HEK293T (cell line): ENCODE measurements around the gene IL4R.

Source experiments
- SUZ12 ChIP-seq: fragments of 450-650 bp; IDR thresholded peaks from 2 replicates; pipeline ENCODE4 v1.6.1; 2016; ENCODE audit warnings: mild to moderate bottlenecking
- TF ChIP-seq, protein P1 (sequence below): fragments of 450-650 bp; IDR thresholded peaks from 2 replicates; pipeline ENCODE4 v1.6.1; 2016

GRCh38 chr16:27305839-27306442 lies 7.8 kb upstream of the IL4R start:
- no peak for TF ChIP-seq SUZ12
- TF ChIP-seq, protein P1, sequence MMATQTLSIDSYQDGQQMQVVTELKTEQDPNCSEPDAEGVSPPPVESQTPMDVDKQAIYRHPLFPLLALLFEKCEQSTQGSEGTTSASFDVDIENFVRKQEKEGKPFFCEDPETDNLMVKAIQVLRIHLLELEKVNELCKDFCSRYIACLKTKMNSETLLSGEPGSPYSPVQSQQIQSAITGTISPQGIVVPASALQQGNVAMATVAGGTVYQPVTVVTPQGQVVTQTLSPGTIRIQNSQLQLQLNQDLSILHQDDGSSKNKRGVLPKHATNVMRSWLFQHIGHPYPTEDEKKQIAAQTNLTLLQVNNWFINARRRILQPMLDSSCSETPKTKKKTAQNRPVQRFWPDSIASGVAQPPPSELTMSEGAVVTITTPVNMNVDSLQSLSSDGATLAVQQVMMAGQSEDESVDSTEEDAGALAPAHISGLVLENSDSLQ, result no peak
